ENCODE results near the gene WNT5A. TPM values are rescaled to one million over a fixed set of nuclear protein-coding genes. Genes with fewer than 3 reads are reported as not detected.

Gene WNT5A
- total RNA-seq, 1 experiment from 2014 or later = 1.1 TPM

DNA sequence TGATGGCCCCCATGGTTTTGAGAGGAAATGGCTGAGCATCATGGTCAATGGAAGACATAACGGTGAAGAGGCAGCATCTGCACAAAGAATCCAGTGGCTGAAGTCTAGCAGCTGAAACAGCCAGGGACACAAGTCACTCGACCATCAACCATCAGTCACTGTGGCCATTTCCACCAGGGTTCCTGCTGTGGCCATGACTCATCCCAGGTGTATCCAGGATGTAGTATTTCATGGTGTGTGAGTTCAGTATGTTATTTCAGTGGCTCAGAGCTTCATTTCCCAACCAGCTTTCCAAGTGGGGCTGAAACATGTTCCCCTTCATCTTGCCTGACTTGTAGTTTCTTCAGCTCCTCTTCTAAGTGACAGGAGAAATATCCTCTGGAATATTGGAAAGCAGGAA, 47.8 kb upstream of the WNT5A start:
- Histone ChIP-seq H4K91ac (ENCODE audit: insufficient read length, low read depth, low read length) (no peak overlapping the region), H2BK15ac (ENCODE audit: low read depth, low read length) (no peak overlapping the region), H3K18ac (ENCODE audit: insufficient read length, low read depth, low read length) (no peak overlapping the region), H3K23me2 (ENCODE audit: insufficient read length, low read depth, low read length, poor library complexity, severe bottlenecking) (no peaks in the 10 kb centered on the region), H4K5ac (ENCODE audit: insufficient read length, low read depth, low read length) (no peak overlapping the region), H4K8ac (replicated peaks; ENCODE audit: insufficient read length, low read depth, low read length) (no peak overlapping the region), H2BK20ac (ENCODE audit: low read depth, low read length, poor library complexity, severe bottlenecking) (no peak overlapping the region), H2BK120ac (ENCODE audit: low read depth, low read length, poor library complexity, severe bottlenecking) (no peak overlapping the region), H3K9ac (ENCODE audit: extremely low read depth, insufficient read length, low read length) (no peak overlapping the region), H2AFZ (ENCODE audit: low read length) (no peak overlapping the region), H3K9me3 (ENCODE audit: control insufficient read depth, low read depth, low read length) (no peaks in the 10 kb centered on the region), H3K56ac (ENCODE audit: insufficient read length, low read depth, low read length) (no peak overlapping the region), H3K27me3 (ENCODE audit: insufficient read depth, low read length) (no peaks in the 10 kb centered on the region), H3K4me1 (ENCODE audit: insufficient read depth, low read length) (peaks cover 4% of the 10 kb centered on the region; the same call in 1 of the 2 replicates), H3K79me1 (ENCODE audit: insufficient read depth, low read depth, low read length, poor library complexity, severe bottlenecking) (no peaks in the 10 kb centered on the region), H2BK12ac (ENCODE audit: insufficient read length, low read depth, low read length) (no peak overlapping the region), H4K20me1 (ENCODE audit: control insufficient read depth, insufficient read depth, insufficient read length) (no peaks in the 10 kb centered on the region), H3K14ac (ENCODE audit: insufficient read depth, low read length) (no peak overlapping the region), H3K23ac (ENCODE audit: insufficient read length, low read depth, low read length) (no peak overlapping the region), H2AK5ac (ENCODE audit: insufficient read length, low read length) (no peak overlapping the region), H2BK5ac (ENCODE audit: insufficient read length, low read length) (no peak overlapping the region), H3T11ph (ENCODE audit: low read length) (no peak overlapping the region), H3K4me2 (ENCODE audit: insufficient read depth, insufficient read length, low read length) (no peak overlapping the region), H3K27ac (ENCODE audit: insufficient read length, low read depth, low read length) (no peak overlapping the region), H3K4ac (ENCODE audit: low read depth, low read length) (no peak overlapping the region), H3K79me2 (ENCODE audit: insufficient read depth, low read length) (no peaks in the 10 kb centered on the region)
- Mint-ChIP-seq H3K9me3 (no peaks in the 10 kb centered on the region), H3K4me1 (peaks cover 42 to 44% of the 10 kb centered on the region in 2 experiments), H3K27me3 (ENCODE audit: low read depth) (peaks cover 2% of the 10 kb centered on the region; the same call in 1 of the 2 replicates), H3K4me3 (no peak overlapping the region), H3K36me3 (ENCODE audit: insufficient read depth in 1 of 3, low read depth in 3 of 3) (no peaks in the 10 kb centered on the region; a peak in 1 of 7 replicates), H3K27ac (no peak overlapping the region)
- no peak for DNase-seq
- no CpG with 5 or more reads among the region's 2 CpGs for WGBS (ENCODE audit: extremely low coverage, insufficient read length, low lambda C conversion rate)
- TF ChIP-seq, protein P1, sequence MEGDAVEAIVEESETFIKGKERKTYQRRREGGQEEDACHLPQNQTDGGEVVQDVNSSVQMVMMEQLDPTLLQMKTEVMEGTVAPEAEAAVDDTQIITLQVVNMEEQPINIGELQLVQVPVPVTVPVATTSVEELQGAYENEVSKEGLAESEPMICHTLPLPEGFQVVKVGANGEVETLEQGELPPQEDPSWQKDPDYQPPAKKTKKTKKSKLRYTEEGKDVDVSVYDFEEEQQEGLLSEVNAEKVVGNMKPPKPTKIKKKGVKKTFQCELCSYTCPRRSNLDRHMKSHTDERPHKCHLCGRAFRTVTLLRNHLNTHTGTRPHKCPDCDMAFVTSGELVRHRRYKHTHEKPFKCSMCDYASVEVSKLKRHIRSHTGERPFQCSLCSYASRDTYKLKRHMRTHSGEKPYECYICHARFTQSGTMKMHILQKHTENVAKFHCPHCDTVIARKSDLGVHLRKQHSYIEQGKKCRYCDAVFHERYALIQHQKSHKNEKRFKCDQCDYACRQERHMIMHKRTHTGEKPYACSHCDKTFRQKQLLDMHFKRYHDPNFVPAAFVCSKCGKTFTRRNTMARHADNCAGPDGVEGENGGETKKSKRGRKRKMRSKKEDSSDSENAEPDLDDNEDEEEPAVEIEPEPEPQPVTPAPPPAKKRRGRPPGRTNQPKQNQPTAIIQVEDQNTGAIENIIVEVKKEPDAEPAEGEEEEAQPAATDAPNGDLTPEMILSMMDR (conservative IDR thresholded peaks at IDR 0.05) = no peak

All from H9 (cell line).